GM12878 (cell line): ENCODE data around the gene PLA2G2C. TPM values are rescaled to one million over a fixed set of nuclear protein-coding genes. Genes with fewer than 3 reads are reported as not detected.

Experiments used
- ATAC-seq: fragments of 200-7000 bp; cut with Tn5 transposase; 3 replicates; pipeline ENCODE4 v1.9.1; 2020; ENCODE audit warnings: mild to moderate bottlenecking, moderate library complexity
- BruUV-seq: library from RNA; stranded (reverse); fragments of 400-500 nt; replicated peaks from 2 replicates; lab custom pipeline; 2021; lab: Mats Ljungman, UMichigan
- CTCF ChIA-PET: fragments of 300-600 bp; sonication (Branson Sonifier 250); formaldehyde crosslinking; extraction: SDS; loops from one replicate; lab custom pipeline; 2021; ENCODE audit warnings: inconsistent platforms; lab: Yijun Ruan, JAX
- POLR2A ChIA-PET: fragments of 350-600 bp; formaldehyde crosslinking; extraction: SDS; loops from one replicate; lab custom pipeline; 2021; ENCODE audit warnings: inconsistent platforms; lab: Charles Lee
- RAD21 ChIA-PET: fragments of 300-600 bp; sonication (Branson Sonifier 250); formaldehyde crosslinking; loops from one replicate; lab custom pipeline; 2023; ENCODE audit warnings: antibody characterized with exemption; ENCODE audit not compliant: unreplicated experiment; lab: Charles Lee
- SMC1A ChIA-PET: fragments of 300-600 bp; sonication (Branson Sonifier 250); formaldehyde crosslinking; loops from one replicate; lab custom pipeline; 2023; ENCODE audit not compliant: unreplicated experiment, uncharacterized antibody; lab: Charles Lee
- DNase-seq: peaks from one replicate; pipeline ENCODE4 v3.0.0-alpha.2; 2011; ENCODE audit warnings: low read depth, low spot score
- FAIRE-seq: peaks from 3 replicates; lab custom pipeline; 2011; peaks lifted over from hg19 to GRCh38; lab: Jason Lieb, UNC
- H2AFZ ChIP-seq: 2 replicates; pipeline ENCODE4 v1.6.0; 2011; ENCODE audit warnings: low read depth, low read length, control low read depth; ENCODE audit not compliant: control insufficient read depth
- H3K27ac ChIP-seq: 2 replicates; pipeline ENCODE4 v1.5.1; 2011; ENCODE audit warnings: control low read depth; ENCODE audit not compliant: control insufficient read depth, insufficient read depth
- H3K27me3 ChIP-seq, 2 experiments: replicated peaks in 1 of 2; 2 replicates each; pipeline versions ENCODE4 v1.6.0 to v1.6.1; 2011; ENCODE audit warnings: low read length in 1 of 2; ENCODE audit not compliant: control insufficient read depth in 2 of 2, insufficient read depth in 2 of 2
- H3K36me3 ChIP-seq, 2 experiments: 2 replicates each; pipeline ENCODE4 v1.5.1; 2011; ENCODE audit warnings: low read length in 1 of 2; ENCODE audit not compliant: control insufficient read depth in 2 of 2, insufficient read depth in 2 of 2
- H3K4me1 ChIP-seq: 2 replicates; pipeline ENCODE4 v1.6.1; 2011; ENCODE audit warnings: mild to moderate bottlenecking, low read length, moderate library complexity, mixed read lengths; ENCODE audit not compliant: control insufficient read depth, insufficient read depth
- H3K4me2 ChIP-seq: 2 replicates; pipeline ENCODE4 v1.6.0; 2011; ENCODE audit warnings: control low read depth; ENCODE audit not compliant: control insufficient read depth, insufficient read depth
- H3K4me3 ChIP-seq: fragments of 200-600 bp; sonication (generic); 2 replicates; pipeline ENCODE4 v1.5.1; 2016
- H3K79me2 ChIP-seq: 2 replicates; pipeline ENCODE4 v1.6.0; 2011; ENCODE audit warnings: low read length; ENCODE audit not compliant: control insufficient read depth, insufficient read depth
- H3K9ac ChIP-seq: 2 replicates; pipeline ENCODE4 v1.8.0; 2011; ENCODE audit warnings: low read length, control low read depth, mixed read lengths; ENCODE audit not compliant: control insufficient read depth, insufficient read depth
- H3K9me3 ChIP-seq: replicated peaks from 3 replicates; pipeline ENCODE4 v1.5.1; 2011; ENCODE audit warnings: mild to moderate bottlenecking, low read length; ENCODE audit not compliant: control insufficient read depth, insufficient read depth
- H4K20me1 ChIP-seq: 2 replicates; pipeline ENCODE4 v1.6.0; 2011; ENCODE audit not compliant: control insufficient read depth, insufficient read depth
- BCL3 ChIP-seq: IDR thresholded peaks from 2 replicates; pipeline ENCODE4 v1.6.1; 2011; ENCODE audit warnings: borderline replicate concordance, low read depth, mild to moderate bottlenecking, moderate library complexity, low read length; ENCODE audit not compliant: insufficient read depth, poor library complexity, severe bottlenecking
- EGR1 ChIP-seq, 2 experiments: IDR thresholded peaks; 1 replicate in 1 of 2; 2 replicates in 1 of 2; pipeline ENCODE4 v1.6.1; 2011 to 2012; ENCODE audit warnings: low read depth in 2 of 2, low read length in 2 of 2, borderline replicate concordance in 1 of 2, mild to moderate bottlenecking in 1 of 2, moderate library complexity in 1 of 2
- EP300 ChIP-seq, 2 experiments: fragments of 150-350 bp in 1 of 2; IDR thresholded peaks; 2 replicates each; pipeline ENCODE4 v1.6.1; 2011 to 2012; ENCODE audit warnings: low read depth in 2 of 2, low read length in 2 of 2, borderline replicate concordance in 1 of 2, improper control_type of control experiment in 1 of 2, inconsistent platforms in 1 of 2; ENCODE audit not compliant: control insufficient read depth in 1 of 2
- FOXK2 ChIP-seq: fragments of 450-650 bp; IDR thresholded peaks from 2 replicates; pipeline ENCODE4 v1.6.1; 2017; ENCODE audit warnings: mild to moderate bottlenecking, moderate library complexity
- FOXM1 ChIP-seq: IDR thresholded peaks from 2 replicates; pipeline ENCODE4 v1.6.1; 2012; ENCODE audit warnings: low read depth, mild to moderate bottlenecking, inconsistent platforms, low read length, moderate library complexity
- IRF4 ChIP-seq: IDR thresholded peaks from 2 replicates; pipeline ENCODE4 v1.6.1; 2011; ENCODE audit warnings: low read depth, low read length
- MTA2 ChIP-seq: fragments of 450-650 bp; IDR thresholded peaks from 2 replicates; pipeline ENCODE4 v1.6.1; 2016; ENCODE audit warnings: low read depth, mild to moderate bottlenecking, moderate library complexity
- NFYB ChIP-seq: IDR thresholded peaks from 2 replicates; pipeline ENCODE4 v1.6.1; 2011; ENCODE audit warnings: low read depth, mild to moderate bottlenecking, low read length, improper control_type of control experiment, moderate library complexity; ENCODE audit not compliant: insufficient read depth
- NRF1 ChIP-seq: conservative IDR thresholded peaks from 2 replicates; pipeline ENCODE4 v1.6.1; 2011; ENCODE audit warnings: mild to moderate bottlenecking, low read depth, low read length, improper control_type of control experiment
- POU2F2 ChIP-seq: IDR thresholded peaks from 3 replicates; pipeline ENCODE4 v1.6.1; 2011; ENCODE audit warnings: low read depth, mild to moderate bottlenecking, low read length, borderline replicate concordance
- RUNX3 ChIP-seq: IDR thresholded peaks from 2 replicates; pipeline ENCODE4 v1.6.1; 2012; ENCODE audit warnings: low read length, inconsistent platforms
- SIN3A ChIP-seq: IDR thresholded peaks from 2 replicates; pipeline ENCODE4 v1.6.1; 2012; ENCODE audit warnings: low read depth, low read length, improper control_type of control experiment
- USF1 ChIP-seq: IDR thresholded peaks from 2 replicates; pipeline ENCODE4 v1.6.1; 2011; ENCODE audit warnings: borderline replicate concordance, low read depth, mild to moderate bottlenecking, moderate library complexity, mixed read lengths, low read length; ENCODE audit not compliant: insufficient read depth; ENCODE audit errors: extremely low read length
- ZBTB40 ChIP-seq: fragments of 450-650 bp; IDR thresholded peaks from 2 replicates; pipeline ENCODE4 v1.6.1; 2016; ENCODE audit warnings: mild to moderate bottlenecking, moderate library complexity, borderline replicate concordance
- ZNF207 ChIP-seq: fragments of 450-650 bp; IDR thresholded peaks from 2 replicates; pipeline ENCODE4 v1.6.1; 2014; ENCODE audit warnings: antibody characterized with exemption, mild to moderate bottlenecking, borderline replicate concordance
- WGBS: methylation state at CpG from one replicate; pipeline ENCODE4 v1.1.6; 2016; ENCODE audit warnings: low lambda C conversion rate; ENCODE audit not compliant: insufficient replicate concordance, insufficient coverage; ENCODE audit errors: missing lambda C conversion rate; 5-methylcytosine and 5-hydroxymethylcytosine counted together
- in situ Hi-C: fragments of 300-500 bp; cut with MboI; formaldehyde crosslinking; loops from 9 replicates; pipeline ENCODE4 v1.14.3; 2018; ENCODE audit warnings: mixed read lengths
- intact Hi-C: fragments of 100-400 bp; cut with micrococcal nuclease; formaldehyde crosslinking; loops from one replicate; pipeline ENCODE4 v1.14.2; 2022; ENCODE audit not compliant: unreplicated experiment
- polyA plus RNA-seq, 11 experiments: library from polyadenylated mRNA; depleted of rRNA in 4 of 11; unstranded in 6 of 11; stranded (reverse) in 5 of 11; fragments of >200 nt; fragmentation: Nextera tagmentation in 4 of 11; fragmentation: Illumina TruSeq in 1 of 11; extraction: Ambion mirVana in 4 of 11; extraction: Trizol in 1 of 11; gene quantifications; 1 replicate in 1 of 11; 2 replicates in 10 of 11; pipeline versions ENCODE4 v1.2.1 to v1.2.3, GENCODE V29; 2011 to 2016; ENCODE audit warnings: inconsistent platforms in 2 of 11, missing spikeins in 2 of 11, low read depth in 1 of 11
- total RNA-seq, 4 experiments: library from RNA; depleted of rRNA in 3 of 4; stranded (reverse); fragments of >200 nt in 3 of 4; fragmentation: Illumina TruSeq in 1 of 4; extraction: Trizol in 1 of 4; gene quantifications; 2 replicates each; pipeline versions ENCODE4 v1.2.1 to v1.2.3, GENCODE V29; 2013 to 2021

The PLA2G2C gene
- total and polyA plus RNA-seq, 10 of the 15 experiments (the other 5 are each of a cell fraction or from before 2014, with no cell fraction given), result 0.05 TPM; not detected in 9

DNA sequence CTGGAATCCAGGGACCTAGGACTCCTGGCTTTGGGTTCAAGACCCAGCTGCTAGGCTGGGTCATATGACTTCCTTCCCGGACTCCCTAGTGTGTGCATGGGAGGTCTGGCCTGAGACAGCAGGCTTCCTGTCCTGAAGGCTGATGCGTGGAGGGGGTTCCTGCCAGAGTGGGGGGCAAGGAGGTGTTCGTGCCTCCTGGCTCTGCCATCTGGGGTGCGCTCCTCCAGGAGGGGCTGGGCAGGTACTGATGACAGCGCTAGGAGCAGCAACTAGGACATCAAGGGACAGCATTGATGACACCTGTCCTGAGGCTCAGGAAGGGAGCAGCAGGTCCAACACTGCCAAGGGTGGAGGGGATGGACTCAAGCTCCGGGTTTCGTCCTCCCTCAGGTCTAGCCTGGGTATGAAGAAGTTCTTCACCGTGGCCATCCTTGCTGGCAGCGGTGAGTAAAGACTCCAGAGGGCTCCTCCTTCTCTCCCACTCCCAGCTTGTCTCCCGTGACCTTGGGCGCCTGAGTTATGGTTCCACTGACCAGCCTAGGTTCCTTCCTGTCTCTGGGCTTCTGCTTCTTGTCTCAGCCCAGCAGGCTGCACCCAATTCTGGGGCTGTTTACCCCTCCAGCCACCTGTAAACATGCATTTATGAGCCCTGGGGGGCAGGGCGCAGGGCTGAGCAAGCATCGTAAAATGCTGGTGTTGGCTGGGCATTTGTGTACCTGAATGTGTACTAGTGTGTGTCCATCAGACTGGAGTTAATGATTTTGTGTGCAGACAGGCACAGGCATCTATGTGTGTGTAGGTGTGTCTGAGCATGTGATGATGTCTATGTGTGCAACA, 46.3 kb downstream of the PLA2G2C start:
- no peak overlapping the region for H3K4me3 ChIP-seq
- ChIA-PET SMC1A (no interaction called here), POLR2A (no interaction called here), CTCF (no interaction called here), RAD21 (no interaction called here)
- H3K36me3 ChIP-seq, result no peaks in the 10 kb centered on the region
- ATAC-seq (no peak), DNase-seq (no peak), FAIRE-seq (no peak)
- no peaks in the 10 kb centered on the region for H3K79me2 ChIP-seq
- TF ChIP-seq FOXK2 (no peak), NFYB (no peak), NRF1 (no peak), EGR1 (IDR thresholded peaks at IDR 0.05; ENCODE audit: borderline replicate concordance in 1 of 2, low read depth in 2 of 2, low read length in 2 of 2) (no peak), USF1 (no peak), MTA2 (no peak), BCL3 (no peak), ZNF207 (no peak), FOXM1 (no peak), RUNX3 (no peak), POU2F2 (no peak), EP300 (IDR thresholded peaks at IDR 0.05; ENCODE audit: borderline replicate concordance in 1 of 2, control insufficient read depth in 1 of 2, low read depth in 2 of 2, low read length in 2 of 2) (no peak), SIN3A (no peak), ZBTB40 (no peak), IRF4 (no peak)
- H3K27ac ChIP-seq, result no peak overlapping the region
- no peaks in the 10 kb centered on the region for H3K27me3 ChIP-seq
- in situ Hi-C loops (no loop called here), intact Hi-C loops (no loop called here)
- H3K4me2 ChIP-seq, result no peak overlapping the region
- no peak overlapping the region for H3K9ac ChIP-seq
- 40% methylated on average over 13 of the region's 13 CpGs for WGBS
- no peaks in the 10 kb centered on the region for H3K4me1 ChIP-seq
- BruUV-seq, result no TSS peak
- H2AFZ ChIP-seq, result no peak overlapping the region
- no peaks in the 10 kb centered on the region for H4K20me1 ChIP-seq
- no peaks in the 10 kb centered on the region for H3K9me3 ChIP-seq
